ENCODE results near the gene ZMYND10.

The ZMYND10 gene

GRCh38 chr3:50342813-50343633 is 2.5 kb downstream of the ZMYND10 start:
- FAIRE-seq: no peak

DNA sequence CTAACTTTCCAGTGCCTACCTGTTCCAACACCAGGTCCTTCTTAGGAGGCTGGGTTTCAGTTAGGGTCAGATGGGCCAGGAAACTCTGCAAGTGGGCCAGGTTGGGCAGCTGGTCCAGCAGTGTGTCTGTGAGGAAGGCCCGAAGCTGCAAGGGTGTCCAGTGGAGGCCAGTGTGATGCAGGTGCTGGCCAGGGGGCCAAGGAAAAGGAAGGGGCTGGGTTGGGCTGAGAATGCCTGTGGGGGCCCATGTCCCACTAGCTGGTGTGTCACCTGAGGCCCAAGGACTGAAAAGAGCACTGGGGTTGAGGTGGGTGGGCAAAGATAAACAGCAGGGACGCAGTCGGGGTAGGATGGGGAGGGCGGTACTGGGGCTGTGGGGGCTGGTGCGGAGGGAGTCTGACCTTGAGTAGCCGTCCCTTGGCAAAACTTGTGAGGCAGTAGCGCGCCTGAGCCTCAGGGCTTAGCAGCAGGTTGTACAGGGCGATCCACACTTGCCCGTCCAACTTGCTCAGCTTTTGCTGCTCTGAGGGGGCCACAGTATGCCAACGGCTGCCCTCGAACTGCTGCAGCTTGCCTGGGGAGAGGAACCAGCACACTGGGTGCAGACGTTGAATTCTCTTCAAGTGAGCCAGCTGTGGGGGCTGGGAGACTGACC is 3.4 kb downstream of the ZMYND10 start:
- FAIRE-seq: no peak

- FAIRE-seq: no peak
Measured at GRCh38 chr3:50341537-50341936, 4.0 kb downstream of the ZMYND10 start.

DNA sequence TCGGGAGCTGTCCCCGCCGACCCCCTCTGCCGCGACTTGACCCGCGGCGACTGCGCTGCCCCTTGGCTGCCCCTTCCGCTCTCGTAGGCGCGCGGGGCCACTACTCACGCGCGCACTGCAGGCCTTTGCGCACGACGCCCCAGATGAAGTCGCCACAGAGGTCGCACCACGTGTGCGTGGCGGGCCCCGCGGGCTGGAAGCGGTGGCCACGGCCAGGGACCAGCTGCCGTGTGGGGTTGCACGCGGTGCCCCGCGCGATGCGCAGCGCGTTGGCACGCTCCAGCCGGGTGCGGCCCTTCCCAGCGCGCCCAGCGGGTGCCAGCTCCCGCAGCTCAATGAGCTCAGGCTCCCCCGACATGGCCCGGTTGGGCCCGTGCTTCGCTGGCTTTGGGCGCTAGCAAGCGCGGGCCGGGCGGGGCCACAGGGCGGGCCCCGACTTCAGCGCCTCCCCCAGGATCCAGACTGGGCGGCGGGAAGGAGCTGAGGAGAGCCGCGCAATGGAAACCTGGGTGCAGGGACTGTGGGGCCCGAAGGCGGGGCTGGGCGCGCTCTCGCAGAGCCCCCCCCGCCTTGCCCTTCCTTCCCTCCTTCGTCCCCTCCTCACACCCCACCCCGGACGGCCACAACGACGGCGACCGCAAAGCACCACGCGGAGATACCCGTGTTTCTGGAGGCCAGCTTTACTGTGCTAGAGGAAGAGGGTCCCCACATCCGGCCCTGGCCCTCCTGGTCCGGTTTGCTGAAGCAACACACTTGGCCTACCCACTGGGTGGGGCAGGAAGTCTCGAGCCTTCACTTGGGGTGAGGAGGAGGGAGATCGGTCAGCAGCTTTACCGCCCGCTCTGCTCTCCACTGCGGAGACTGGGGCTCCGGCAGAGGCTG is 4.8 kb downstream of the ZMYND10 start, which contains the start of gene RASSF1:
Gene RASSF1, minus strand, starts transcription at position 389 of the 882 bp plus-strand sequence. Its CDS starts 31 bp downstream, at position 358.
- FAIRE-seq: no peak

- no peak for FAIRE-seq
Measured at GRCh38 chr3:50340147-50340447, 5.4 kb downstream of the ZMYND10 start.

DNA sequence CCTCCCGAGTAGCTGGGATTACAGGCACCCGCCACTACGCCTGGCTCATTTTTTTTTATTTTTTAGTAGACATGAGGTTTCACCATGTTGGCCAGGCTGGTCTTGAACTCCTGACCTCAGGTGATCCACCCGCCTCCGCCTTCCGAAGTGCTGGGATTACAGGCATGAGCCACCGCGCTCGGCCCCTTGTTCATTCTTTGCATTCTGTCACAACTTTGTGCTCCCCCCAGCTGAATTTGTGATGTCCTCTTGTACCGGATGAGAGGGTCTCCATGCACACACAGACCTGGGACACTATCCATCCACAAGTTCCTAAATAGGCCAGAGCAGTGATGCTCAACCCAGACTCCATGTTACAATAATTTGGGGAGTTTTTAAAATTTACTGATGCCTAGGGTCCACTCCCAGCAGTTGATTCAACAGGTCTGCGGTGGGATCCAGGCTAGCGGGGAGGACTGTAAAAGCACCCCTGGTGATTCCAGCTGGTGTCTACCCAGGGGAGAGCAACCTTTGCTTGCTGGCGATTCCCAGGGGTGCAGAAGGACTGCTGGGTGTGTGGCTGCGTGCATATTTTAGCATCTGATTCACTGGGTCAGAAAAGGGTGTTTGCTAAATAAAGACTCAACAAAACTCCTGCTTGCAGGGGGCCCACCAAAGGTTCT is 5.9 kb downstream of the ZMYND10 start:
- FAIRE-seq: no peak

GRCh38 chr3:50338965-50339364 is 6.6 kb downstream of the ZMYND10 start:
- no peak for FAIRE-seq

DNA sequence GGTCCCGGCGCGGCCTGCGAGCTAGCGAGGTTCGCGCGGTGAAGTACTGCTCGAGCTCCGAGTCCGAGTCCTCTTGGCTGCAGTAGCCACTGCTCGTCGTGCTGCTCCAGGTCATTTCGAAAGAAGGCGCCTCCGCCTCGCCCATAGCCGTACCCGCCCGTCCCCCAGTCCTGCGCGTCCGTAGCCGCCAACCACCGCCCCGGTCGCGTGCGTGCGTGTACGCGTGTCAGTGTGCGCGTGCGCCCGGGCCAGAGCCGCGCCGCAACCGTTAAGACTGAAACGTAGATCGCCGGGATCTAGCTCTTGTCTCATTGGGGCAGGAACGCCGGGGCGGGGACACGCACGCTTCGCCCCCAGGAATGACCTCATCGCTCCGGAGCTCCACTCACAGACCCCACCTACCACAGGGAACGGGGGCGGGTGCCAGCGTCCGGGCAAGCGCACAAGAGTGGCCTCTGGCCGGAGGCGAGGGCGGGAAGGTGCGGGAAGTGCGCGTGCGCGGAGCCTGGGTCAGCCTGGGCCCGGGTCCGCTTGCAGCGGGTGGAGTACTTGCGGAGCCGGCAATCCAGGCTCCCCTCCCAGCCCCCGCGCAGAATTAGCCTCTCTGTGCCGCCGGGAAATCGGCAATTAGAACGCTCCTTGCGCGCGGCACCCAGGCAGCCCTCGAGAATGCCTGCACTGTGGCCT is 8.2 kb downstream of the ZMYND10 start:
- FAIRE-seq: peak; percentile 89

DNA sequence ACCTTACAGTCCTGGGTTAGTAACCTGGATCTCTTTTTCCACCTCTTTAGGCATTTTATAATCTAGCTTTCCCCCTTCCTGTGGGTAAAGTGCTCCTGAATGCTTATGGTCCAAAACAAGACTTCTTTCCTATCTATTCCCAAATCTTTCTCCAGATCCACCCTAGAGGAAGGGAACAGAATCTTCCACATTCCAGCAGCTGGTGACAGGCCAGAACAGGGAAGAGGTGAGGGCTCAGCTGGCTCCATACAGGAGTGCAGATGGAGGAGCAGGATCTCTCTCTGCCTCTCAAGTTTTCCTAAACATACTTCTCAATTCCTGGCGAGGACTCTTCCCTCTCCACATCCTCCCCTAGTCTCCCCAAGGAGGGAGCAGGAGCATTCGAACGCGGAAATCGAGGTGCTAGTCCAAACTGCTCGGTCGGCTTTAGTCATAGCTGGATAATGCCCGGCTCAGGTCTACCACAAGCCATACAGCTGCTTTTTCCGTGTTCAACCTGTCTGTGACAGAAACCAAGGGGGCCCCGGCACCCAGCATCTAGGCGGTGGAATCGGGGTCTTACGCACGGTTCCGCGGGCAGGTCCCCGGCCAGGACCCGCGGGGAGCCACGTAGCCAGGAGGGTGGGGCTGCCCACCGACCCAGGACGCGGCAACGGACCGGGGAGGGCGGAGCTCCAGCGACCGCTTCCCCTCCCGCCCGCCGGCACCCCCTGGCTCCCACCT is 8.9 kb downstream of the ZMYND10 start:
- no peak for FAIRE-seq

DNA sequence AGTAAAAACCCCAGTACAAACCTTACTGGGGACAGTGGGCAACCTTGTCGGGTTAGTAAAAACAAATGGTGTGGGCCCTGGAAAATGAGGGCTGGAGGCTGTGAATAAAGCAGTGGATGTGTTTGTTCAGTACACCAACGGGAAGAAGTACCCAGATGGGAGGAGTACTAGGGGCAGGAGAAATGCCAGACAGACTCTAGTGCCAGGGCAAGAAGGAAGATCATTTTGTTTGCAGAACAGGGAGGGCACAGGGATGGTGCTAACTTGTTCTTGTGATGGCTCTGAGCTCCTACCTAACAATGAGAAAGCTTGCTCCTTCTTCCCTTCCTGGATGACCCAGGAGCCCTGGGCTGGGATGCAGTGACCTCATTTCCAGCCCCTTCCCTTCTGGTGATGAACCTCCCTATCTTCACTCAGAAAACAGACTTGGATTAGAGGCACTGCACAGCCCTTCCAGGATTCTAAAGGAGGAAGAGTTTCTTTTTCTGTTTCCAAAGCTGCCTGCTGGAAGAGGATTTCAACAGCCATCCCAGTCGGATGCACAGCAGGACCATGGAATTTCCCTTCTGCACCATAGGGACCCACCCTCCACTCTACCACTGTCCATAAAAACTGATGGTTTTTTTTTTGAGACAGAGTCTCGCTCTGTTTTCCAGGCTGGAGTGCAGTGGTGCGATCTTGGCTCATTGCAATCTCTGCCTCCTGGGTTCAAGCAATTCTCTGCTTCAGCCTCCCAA is 11.0 kb downstream of the ZMYND10 start:
- no peak for FAIRE-seq

DNA sequence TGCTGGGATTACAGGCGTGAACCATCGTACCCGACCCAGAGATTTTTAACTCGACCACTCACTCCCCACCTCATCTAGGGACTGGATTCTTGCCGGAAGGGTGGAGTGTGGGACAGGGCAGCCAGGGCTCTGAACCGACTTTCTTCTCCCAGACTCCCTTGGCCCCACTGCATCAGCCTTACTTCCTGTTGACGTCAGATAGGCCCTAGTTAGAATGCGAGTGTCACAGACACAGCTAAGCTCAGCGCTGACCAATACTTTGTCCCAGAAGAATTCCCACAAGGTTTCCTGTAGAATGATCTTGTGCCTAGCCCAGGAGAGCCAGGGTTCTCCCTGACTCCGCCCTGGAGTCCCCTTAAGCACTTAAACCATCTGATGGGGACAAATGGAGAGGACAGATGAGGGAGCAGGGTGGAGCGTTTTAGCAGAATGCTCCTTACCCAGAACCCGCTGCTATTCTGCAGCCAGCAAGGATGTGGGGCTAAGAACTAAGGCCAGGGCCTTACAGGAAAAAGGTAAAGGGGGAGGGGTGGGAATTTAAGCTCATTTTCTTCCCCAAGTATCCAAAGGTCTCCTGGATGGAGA is 11.7 kb downstream of the ZMYND10 start:
- FAIRE-seq: no peak

DNA sequence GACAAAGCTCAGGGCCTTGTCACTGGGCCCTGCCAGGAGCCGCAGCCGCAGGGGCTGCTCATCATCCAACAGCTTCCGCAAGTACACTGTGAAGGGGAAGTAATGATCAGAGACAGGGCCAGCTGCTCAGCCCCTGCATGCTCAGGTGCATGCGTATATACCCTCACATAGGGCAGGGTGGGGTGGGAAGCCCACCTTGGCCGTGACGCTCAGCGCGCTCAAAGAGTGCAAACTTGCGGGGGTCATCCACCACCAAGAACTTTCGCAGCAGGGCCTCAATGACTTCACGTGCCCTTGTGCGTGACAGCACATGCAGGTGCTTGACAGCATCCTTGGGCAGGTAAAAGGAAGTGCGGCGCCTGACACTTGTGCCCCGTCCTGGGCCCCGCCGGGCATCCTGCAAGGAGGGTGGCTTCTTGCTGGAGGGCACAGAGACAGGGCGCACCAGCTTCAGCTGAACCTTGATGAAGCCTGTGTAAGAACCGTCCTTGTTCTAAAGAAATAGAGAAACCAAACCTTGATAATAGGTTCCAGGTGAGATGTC is 14.1 kb downstream of the ZMYND10 start:
- FAIRE-seq: no peak

DNA sequence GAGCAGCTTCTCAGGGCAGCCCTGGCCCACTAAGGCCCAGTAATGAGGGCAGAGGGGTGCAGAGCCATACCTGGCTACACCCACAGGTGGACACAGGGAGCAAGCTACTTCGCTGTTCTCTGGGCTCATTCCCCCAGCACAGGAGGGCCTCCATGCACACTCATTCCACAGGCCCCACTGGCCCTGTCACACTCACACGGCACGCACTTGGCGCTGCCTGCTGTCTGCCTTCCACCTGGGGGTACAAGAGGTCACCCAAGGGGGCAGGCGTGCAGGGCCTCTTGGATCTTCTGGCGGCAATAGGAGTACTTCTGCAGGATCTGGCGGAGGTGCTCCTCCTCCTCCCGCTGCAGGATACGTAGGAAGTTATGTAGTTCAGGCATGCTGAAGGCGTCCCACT is 15.2 kb downstream of the ZMYND10 start:
- no peak for FAIRE-seq

DNA sequence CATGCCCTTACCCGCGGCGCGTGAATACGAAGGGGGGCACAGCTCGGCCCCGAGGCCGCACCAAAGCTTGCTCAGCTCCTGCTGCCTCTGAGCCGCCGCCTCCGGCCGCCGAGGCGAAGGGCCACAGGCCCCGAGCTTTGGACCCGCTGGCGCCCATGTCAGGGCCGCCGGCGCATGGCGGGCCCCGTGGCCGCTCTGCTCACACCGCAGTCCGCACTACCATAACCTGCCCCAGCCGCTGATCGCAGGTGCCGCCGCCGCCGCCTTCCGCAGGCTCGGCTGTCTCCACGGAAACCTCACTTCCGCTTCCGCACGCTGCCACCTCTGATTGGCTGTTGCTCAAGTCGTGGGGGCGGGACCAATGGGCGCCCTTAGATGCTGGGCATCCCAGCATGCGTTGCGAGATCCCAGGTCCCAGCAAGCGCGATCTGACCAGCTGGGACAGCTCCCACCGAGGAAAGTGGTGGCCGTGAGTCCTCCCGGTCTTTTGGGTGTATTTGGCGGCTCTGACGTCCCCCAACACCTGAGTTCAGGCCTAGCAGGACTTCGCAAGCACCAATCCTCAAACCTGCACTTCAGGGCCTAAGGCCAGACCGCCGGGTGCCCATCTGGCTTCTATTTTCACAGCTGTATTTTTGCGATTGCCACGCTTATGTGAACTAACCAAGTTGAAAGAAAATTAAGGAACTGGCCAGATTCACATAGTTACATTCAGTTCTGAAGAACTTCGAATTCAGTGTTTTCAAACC is 17.4 kb downstream of the ZMYND10 start, which contains the start of gene TUSC2:
Gene TUSC2, minus strand, starts transcription at position 281 of the 749 bp plus-strand sequence. Its CDS starts 124 bp downstream, at position 157.
- peak; percentile 79 for FAIRE-seq

GRCh38 chr3:50327129-50327528 is 18.4 kb downstream of the ZMYND10 start:
- no peak for FAIRE-seq

DNA sequence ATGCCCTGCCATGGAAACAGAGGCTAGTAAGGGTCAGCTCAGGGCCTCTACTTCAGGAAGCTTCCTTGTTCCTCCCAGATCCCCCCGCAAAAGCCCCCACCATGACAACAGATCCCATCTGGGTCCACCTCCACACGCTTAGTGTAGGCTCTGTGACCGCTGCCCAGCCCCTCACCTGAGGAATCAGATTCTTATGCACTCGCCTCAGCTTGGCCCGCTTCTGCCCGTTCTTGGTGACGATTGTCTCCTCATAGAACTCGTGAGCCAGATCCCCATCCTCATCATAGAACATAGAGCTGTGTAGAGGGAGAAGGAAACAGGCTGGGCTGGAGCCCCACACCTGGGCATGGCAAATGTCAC is 19.4 kb downstream of the ZMYND10 start:
- FAIRE-seq: no peak

GRCh38 chr3:50325497-50326181 is 19.9 kb downstream of the ZMYND10 start:
- FAIRE-seq: no peak

GRCh38 chr3:50325113-50325480 is 20.4 kb downstream of the ZMYND10 start:
- no peak for FAIRE-seq
